Stimulated activated CD8-positive, alpha-beta memory T cell treated with anti-CD3 and anti-CD28 coated beads, Interleukin-4, amount 100 ng/mL, for 48 hours (primary cell): ENCODE measurements around the gene TERC.

ENCODE experiments used
- DNase-seq: peaks from one replicate; pipeline ENCODE4 v3.0.0-alpha.2; 2020

The TERC gene

DNA sequence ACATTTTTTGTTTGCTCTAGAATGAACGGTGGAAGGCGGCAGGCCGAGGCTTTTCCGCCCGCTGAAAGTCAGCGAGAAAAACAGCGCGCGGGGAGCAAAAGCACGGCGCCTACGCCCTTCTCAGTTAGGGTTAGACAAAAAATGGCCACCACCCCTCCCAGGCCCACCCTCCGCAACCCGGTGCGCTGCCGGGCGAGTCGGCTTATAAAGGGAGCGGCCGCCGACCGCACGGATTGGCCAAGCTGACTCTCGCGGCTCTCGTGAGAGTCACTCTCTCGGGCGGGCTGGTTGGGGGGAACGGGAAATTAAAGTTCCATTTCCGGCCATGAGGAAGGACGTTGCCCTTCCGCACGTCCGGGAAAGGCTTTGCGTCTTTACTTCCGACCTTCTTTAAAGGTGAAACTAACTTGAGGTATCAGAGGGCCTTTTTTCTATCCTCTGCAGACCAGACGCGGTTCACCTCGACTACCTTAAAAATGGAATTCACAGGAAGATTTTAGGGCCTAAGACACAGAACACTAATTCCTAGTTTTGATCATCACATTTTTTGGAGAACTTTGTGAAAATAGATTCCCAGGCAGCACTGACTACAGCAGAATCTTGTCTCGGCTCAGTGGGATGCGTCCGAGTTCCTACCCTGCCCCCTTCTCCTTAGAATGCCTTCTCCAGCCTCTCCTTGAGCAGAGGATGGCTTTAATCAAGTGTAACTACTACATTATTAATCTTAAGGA is at the start of gene TERC:
TSS of gene TERC (minus strand) at position 179 of the 731 bp plus-strand sequence.
- DNase-seq: peak; percentile 92

DNA sequence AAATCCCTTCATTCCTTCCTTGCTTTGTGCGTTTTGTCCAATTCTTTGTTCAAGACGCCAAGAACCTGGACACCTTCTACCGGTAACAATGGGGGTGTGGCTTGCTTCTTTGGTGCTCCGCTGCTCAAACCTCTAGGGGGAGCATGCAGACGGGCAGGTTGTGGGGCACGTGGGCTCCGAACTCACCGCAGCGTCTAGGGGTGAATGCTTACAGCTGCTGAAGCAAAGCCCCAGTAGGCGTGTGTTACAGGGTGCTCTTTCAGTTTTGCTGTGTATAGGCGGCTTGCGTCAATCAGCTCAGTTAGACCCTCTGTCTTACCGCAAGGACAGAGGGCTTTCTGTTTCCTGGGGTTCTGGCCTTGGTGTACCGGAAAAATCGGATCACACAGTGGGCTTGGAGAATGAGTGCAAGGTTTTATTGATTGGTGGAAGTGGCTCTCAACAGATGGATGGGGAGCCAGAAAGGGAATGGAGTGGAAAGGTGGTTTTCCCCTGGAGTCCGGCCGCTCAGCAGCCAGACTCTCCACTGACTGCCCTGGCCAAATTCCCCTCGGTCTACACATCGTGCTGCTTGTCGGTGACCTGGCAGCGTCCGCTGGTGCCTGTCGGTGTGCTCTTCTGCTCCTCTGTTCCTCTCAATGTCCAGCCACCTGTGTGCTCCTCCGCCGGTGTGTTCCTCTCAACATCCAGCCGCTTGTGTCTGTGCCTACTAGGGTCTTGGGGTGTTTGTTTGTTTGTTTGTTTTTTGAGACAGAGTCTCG is 49.1 kb upstream of the TERC start:
- peak; percentile 80 for DNase-seq

GRCh38 chr3:169813278-169813677 is 48.4 kb upstream of the TERC start:
- DNase-seq: no peak

- peak; percentile 86 for DNase-seq
These were observed 47.7 kb upstream of the TERC start, which contains the start of the genes LRRC34 and LRRIQ4 for GRCh38 chr3:169812332-169813235. LRRC34 (minus strand) TSS chr3:169812904; CDS start chr3:169812548, 356 bp downstream. LRRIQ4 (plus strand) TSS chr3:169812870; CDS start chr3:169821922, 9,052 bp downstream.

DNA sequence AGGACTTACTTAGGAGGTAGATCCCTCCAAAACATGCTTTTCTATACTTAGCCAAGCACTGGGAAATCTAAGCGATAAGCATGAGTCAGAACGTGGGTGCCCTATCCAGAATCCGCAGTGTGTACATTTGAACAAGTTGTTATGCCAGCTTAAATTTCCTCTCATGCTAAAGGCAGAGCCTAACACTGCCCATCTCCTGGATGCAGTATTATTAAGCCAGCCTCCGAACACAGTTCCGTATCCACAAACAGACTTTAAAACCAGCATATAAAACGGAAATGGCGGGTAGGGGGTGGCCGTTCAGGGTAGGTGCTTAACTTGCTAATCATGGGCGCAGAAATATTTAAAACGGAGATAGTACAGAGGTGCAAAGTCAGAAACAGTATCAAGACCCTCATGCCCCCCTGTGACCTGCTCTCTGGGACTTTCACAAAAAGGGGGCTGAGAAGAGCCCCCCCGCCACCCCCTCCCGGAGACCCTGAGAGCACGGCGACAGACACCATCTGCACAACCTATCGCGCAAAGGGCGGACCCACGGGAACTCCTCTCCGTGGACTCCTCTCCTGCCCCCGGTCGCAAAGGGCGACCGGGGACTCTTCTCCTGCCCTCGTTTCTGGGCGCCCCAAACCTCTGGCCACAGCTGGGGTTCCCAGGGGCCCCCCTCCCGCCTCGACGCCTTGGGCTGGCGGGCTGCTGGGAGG is 46.9 kb upstream of the TERC start:
- DNase-seq: peak; percentile 32

- DNase-seq: no peak
These were observed 44.5 kb upstream of the TERC start for GRCh38 chr3:169809230-169809795.

DNA sequence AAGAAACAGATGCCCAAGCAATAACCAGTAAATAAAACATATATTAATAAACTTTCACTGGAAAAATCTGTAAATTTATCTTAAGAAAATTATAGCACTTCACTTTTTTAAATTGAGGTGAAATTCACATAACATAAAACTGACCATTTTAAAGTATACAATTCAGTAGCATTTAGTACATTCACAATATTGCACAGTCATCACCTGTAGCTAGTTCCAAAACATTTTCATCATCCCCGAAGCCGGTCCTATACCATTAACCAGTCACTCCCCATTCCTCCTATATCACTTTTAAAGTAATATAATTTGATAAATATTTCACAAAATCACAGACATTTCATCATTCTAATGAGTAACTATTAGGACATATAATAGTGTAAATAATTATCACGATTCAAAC is 39.8 kb upstream of the TERC start:
- no peak for DNase-seq

DNA sequence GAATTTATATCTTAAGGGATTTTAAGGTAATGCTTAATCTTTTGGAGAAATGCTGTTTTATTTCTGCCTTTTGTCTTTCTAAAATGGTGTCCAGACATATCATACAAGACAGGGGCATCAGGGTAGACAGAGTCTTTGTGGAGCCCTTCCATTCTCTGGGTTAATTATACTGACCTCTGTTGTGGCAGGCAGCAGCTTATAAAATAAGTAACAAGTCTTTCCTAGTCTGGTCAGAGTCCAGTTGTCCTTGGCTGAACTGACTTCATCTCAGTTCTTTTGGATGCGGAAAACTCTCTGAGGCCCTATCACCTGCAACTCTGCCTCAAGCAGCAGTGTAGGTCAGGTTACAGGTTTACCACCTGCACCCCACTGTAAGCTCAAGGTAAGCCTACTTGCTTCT is 27.5 kb upstream of the TERC start:
- DNase-seq: no peak

GRCh38 chr3:169790687-169791429 is 26.0 kb upstream of the TERC start:
- DNase-seq: no peak

GRCh38 chr3:169790219-169790618 is 25.4 kb upstream of the TERC start:
- DNase-seq: no peak

DNA sequence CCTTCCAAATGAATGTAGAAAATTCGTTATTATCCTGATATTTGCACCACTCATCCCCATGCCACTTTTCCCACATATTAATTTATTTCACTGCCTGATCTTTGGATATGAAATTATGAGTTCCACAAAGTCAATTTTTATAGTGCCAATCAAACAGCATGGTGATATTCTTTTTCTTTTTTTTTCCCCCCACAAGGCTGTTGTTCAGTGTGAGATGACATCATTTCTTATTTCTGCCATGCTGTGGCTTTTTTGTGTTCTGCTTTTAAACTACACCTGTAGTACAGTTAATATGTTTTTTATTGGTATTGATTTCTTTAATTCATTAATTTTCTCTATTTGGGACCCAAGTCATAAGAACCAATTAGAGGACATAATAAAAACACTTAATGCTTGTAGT is 22.9 kb upstream of the TERC start:
- no peak for DNase-seq

DNA sequence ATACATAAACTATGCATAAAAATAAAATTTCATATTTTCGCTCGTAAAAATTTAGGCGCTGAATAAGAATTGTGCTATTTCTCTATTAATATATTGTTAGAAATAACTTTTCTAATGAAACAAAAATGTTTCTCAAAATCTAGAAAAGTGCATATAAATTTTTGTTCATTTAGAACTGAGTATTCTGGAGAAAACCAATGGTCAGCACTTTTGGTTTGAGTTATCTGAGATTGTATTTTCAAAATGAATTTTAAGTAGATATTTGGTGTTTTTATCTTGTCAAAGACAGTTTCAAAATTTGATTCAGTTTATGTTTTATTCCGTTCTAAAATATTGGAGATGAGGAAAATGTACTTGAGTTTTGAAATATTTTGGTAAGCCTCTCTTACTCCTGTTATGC is 22.3 kb upstream of the TERC start:
- no peak for DNase-seq

DNA sequence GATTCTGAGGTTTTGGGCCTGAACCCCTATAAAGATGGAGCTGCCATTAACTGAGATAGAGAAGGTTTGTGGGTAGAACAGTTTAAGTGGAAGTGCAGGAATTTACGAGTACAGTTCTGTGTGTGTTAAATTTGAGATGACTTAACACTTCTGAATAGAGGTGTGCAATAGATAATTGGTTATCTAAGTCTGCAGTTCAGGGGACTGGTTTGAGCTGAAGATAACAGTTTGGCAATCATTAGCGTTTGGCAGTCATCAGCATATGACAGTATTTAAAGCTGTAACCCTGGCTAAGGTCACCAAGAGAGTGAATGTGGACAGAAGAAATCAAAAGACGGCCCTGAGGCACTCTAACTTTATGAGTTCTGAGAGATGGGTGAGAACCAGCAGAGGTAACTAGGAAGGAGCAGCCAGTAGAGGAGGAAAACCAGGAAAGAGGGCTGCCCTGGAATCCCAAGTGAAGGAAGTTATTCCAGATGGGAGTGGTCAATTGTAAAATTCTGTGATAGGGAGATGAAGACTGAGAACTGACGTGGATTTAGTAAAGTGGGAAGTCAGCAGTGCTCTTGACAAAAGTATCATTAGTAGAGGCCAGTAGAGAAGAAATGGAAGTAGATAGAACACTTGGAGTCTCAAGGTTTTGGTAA is 16.5 kb upstream of the TERC start:
- no peak for DNase-seq

DNA sequence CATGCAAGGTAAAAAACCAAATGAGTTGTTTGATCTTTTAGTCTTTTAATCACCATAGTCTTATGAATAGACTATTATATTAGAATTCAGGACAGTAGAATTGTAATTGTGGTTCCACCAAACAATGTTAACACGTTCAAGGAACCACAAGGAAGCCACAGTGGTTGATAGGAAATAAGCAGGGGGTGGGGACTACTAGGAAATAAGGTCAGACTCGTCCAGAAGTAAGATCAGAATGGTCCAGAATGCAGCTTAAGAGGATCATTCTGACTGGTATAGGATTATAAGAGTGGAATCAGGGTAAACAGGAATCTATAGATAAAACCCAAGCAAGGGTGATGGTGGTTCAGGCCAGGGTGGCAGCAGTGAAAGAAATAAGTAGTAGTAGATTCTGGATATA is 15.9 kb upstream of the TERC start:
- DNase-seq: no peak

DNA sequence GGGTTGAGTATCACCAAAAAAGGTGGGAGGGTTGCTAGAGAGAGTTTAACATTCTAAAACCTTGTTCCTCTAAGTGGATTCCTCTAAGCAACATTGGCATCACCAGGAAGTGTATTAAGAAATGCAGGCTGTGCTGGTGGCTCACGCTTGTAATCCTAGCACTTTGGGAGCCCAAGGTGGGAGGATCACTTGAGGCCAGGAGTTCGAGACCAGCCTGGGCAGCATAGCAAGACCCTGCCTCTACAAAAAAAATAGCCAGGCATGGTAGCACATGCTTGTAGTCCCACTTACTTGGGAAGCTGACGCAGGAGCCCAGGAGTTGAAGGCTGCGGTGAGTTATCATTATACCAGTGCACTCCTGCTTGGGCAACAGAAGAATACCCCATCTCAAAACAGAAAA is 13.0 kb upstream of the TERC start:
- no peak for DNase-seq

DNA sequence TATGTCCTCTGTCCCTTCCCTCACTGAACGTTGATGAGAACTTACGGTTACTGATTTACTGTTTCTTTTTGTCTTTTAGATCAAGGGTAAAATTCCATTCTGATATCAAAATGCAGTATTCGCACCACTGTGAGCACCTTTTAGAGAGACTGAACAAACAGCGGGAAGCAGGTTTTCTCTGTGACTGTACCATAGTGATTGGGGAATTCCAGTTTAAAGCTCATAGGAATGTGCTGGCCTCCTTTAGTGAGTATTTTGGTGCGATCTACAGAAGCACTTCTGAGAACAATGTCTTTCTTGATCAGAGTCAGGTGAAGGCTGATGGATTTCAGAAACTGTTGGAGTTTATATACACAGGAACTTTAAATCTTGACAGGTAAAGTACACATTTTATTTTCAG is 9.3 kb upstream of the TERC start:
- DNase-seq: no peak

DNA sequence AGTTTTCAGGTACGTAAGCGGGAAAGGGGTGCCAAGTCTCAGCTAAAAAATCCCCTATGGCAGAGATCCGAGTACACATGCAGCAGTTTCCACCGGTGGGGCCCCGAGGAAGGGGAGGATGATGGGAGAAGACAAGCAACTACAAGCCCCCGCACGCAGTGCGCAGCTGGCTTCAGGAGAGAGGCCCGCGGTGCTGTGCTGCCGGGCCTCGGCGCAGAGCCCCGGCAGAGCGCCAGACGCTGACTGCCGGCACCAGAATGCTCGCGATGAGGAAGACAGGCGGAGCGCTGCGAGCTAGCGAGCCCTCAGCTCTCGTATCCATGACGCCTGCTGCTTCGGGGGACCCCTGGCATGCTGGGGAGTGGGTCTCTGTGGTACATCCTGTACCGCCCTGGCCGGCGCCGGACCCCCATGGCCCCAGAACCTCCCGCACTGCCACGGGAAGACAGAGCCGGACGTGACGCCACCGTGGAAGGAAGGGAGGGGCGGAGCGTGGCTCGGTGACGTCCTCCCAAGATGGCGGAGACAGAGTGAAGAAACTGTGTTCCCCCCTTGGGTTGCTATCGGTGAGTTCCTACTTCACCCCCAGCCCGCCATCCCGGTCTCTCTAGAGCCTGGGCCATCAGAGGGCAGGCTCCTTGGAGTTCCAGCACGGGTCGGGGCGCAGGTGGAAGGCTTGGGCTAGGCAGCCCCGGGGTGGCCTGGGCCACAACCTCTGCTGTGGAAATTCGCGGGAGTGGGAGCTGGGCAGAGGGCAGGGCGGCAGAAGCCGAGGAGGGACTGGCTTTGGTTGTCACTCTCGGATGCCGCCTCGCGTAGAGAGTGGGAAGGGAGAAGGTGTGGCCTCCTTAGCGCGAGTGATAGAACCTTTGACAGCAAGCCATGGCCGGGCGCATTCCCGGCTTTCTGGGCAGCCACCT is 8.3 kb upstream of the TERC start, which contains the start of gene MYNN:
TSS of gene MYNN (plus strand) at position 500 of the 920 bp plus-strand sequence. CDS start 900 bp downstream, outside the sequence.
- DNase-seq: peak; percentile 95

GRCh38 chr3:169772305-169772896 is 7.5 kb upstream of the TERC start:
- peak; percentile 77 for DNase-seq
